Activated CD4-positive, alpha-beta T cell treated with anti-CD3 and anti-CD28 coated beads, Interleukin-2, amount 10 ng/mL, durations not matched to agents 24 days and 14 days (primary cell): ENCODE data around the gene HNRNPC. TPM values are rescaled to one million over a fixed set of nuclear protein-coding genes. Genes with fewer than 3 reads are reported as not detected.

ENCODE experiments used
- DNase-seq: peaks from one replicate; pipeline ENCODE4 v3.0.0; 2022
- H3K27ac Mint-ChIP-seq: one replicate; pipeline ENCODE4 v1.8.0; 2022; ENCODE audit warnings: mild to moderate bottlenecking, mixed read lengths
- H3K27me3 Mint-ChIP-seq: one replicate; pipeline ENCODE4 v1.8.0; 2022; ENCODE audit warnings: mixed read lengths
- H3K36me3 Mint-ChIP-seq: one replicate; pipeline ENCODE4 v1.8.0; 2022; ENCODE audit warnings: low read depth, mild to moderate bottlenecking, mixed read lengths
- H3K4me1 Mint-ChIP-seq: one replicate; pipeline ENCODE4 v1.8.0; 2021; ENCODE audit warnings: mixed read lengths
- H3K4me3 Mint-ChIP-seq: one replicate; pipeline ENCODE4 v1.8.0; 2022; ENCODE audit warnings: mild to moderate bottlenecking, moderate library complexity, mixed read lengths
- H3K9me3 Mint-ChIP-seq: one replicate; pipeline ENCODE4 v1.8.0; 2021; ENCODE audit warnings: mixed read lengths
- intact Hi-C: fragments of 100-400 bp; cut with micrococcal nuclease; formaldehyde crosslinking; loops from one replicate; pipeline ENCODE4 v1.15.1; 2023
- total RNA-seq: library from RNA; stranded (reverse); gene quantifications from 2 replicates; pipeline ENCODE4 v1.2.3, GENCODE V29; 2022

Gene HNRNPC
- total RNA-seq, 1 donor from 2014 or later: 1,009 TPM

DNA sequence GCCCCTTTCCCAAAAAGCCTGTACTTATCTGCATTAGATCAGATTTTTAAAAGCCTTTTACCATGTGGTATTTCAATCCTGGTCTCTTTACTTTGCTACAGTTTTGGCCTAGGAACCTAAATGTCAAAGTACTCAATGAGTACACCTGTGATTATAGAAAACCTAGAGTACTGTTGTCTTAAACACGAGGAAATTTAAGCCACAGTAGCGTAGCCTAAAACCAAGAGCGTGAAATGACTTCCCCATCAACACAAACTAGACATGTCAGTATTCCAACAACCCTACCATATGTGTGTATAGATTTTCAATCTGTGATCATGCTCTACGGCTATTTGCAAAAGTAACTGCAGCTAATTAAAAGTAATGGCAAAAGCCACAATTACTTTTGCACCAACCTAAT is 60.7 kb downstream of the HNRNPC start:
- H3K27me3 Mint-ChIP-seq: no peaks in the 10 kb centered on the region
- peaks cover 90% of the 10 kb centered on the region for H3K36me3 Mint-ChIP-seq
- H3K4me3 Mint-ChIP-seq: no peak overlapping the region
- DNase-seq: no peak
- H3K9me3 Mint-ChIP-seq: no peaks in the 10 kb centered on the region
- intact Hi-C loops: no loop called here
- H3K27ac Mint-ChIP-seq: no peak overlapping the region
- H3K4me1 Mint-ChIP-seq: peaks cover 22% of the 10 kb centered on the region

DNA sequence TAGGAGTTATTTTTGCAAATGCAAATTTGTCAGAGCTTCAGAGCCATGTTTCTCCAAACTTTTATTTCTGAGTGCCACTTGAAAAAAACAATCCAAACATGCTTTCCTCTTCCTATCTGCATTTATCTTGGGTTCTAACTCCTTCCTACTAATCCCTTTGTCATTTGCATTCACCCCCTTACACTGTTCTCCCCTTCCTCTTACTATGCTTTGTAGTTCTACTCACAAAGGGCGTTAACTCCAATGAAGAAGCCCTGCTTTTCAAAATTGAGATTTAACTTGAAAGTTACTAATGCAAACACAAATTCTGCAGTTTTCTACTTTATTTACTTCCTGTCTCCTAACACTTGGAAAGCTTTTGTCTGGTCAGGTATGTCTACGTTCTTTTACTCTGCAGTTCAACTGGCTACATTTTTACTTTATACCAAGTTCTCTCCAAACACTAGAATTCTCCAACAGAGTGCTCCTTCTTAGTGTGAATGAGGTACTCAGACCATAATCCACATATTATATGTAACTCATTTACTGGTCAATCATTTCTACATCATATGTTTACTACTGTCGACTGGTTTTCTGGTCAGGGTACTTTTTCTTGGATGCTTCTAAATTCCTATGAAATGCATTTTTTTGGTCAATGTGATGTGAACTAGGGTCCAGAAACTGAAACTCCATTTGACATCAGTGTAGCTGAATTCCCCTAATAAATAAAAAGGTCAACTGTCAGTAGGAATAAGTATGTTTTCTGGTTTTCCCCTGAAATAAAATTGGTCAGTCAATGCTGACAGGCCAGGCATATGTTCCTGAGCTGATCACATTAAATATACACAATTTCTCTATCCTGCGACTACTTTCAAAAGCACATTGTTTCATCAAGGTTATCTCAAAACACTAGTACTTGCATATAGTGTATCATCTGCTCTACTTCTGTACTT is 62.2 kb downstream of the HNRNPC start:
- peaks cover 21% of the 10 kb centered on the region for H3K4me1 Mint-ChIP-seq
- H3K4me3 Mint-ChIP-seq: no peak overlapping the region
- no peak for DNase-seq
- intact Hi-C loops: no loop called here
- peak overlapping the region; percentile 45 for H3K27ac Mint-ChIP-seq
- no peaks in the 10 kb centered on the region for H3K27me3 Mint-ChIP-seq
- H3K9me3 Mint-ChIP-seq: no peaks in the 10 kb centered on the region
- H3K36me3 Mint-ChIP-seq: peaks cover 92% of the 10 kb centered on the region

DNA sequence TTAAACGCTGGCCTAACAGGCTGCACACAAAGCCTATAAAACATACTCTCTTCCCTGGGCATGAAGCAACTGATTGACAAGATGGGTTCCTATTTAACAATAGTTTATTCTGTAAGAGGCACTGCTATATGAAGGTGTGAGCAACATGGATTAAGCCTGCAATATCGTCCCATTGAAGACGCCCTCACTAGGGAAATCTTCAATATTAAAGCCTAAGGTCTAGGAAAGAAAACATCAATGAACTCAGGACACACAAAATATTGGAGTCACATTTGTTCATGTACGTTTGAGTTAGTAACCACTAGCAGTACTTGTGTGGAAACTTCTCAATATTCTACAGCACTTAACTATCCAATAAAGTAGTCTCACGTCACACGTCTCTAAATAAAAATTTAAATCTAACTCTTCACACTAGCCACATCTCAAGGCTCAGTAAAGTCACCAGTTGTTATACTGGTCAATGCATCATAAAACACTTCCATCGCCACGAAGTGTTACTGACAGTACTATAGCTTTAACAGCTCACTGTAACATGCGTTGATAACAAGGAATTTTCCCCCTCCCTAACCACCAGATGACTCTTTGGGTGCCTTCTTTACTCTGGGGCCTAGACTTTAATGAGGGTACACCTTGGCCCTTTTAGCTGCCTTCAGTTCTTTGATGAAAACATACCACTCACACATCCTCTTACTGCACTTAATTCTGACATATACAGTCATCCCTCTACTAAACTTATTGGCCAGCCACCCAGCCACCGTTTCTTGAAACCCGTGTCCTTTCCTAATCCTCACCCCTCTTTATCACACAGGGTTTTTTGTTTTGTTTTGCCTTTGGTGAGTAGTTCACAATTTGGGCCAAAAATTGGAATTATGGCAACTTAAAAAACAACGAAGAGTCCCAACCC is 63.3 kb downstream of the HNRNPC start:
- H3K4me1 Mint-ChIP-seq: peaks cover 16% of the 10 kb centered on the region
- H3K27ac Mint-ChIP-seq: peak overlapping the region; percentile 50
- peaks cover 82% of the 10 kb centered on the region for H3K36me3 Mint-ChIP-seq
- no peak for DNase-seq
- no peaks in the 10 kb centered on the region for H3K9me3 Mint-ChIP-seq
- intact Hi-C loops: no loop called here
- H3K4me3 Mint-ChIP-seq: no peak overlapping the region
- H3K27me3 Mint-ChIP-seq: no peaks in the 10 kb centered on the region

DNA sequence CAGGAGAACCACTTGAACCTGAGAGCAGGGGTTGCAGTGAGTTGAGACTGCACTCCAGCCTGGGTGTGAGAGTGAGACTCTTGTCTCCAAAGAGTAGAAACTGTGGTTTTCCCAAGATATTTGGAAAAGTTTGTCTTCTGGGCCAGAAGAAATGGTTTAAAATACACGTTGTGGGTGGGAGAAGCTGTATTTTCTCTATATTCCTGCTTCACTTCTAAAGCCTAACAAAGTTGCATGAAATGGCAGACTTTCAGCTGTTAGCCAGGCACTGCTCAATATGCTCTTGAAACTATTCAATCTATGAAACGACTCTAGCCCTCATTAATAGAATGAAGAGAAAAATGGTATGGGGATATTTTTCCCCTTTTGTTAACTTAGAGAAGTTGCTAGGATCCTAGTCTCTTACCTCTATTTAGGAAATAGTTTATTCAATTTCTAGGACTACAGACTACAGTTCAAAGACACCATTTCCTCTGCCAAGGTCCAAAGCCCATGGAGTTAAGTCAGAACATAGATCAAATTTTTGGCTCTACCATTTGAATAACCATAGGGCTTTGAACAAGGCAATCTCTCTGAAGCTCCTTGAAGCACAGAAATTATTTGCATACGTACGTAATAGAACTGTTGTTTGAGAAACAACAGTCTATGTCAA is 64.1 kb downstream of the HNRNPC start:
- Mint-ChIP-seq H3K27ac (no peak overlapping the region), H3K27me3 (no peaks in the 10 kb centered on the region), H3K4me1 (peaks cover 16% of the 10 kb centered on the region), H3K4me3 (no peak overlapping the region), H3K36me3 (peaks cover 78% of the 10 kb centered on the region), H3K9me3 (no peaks in the 10 kb centered on the region)
- intact Hi-C loops: no loop called here
- no peak for DNase-seq

DNA sequence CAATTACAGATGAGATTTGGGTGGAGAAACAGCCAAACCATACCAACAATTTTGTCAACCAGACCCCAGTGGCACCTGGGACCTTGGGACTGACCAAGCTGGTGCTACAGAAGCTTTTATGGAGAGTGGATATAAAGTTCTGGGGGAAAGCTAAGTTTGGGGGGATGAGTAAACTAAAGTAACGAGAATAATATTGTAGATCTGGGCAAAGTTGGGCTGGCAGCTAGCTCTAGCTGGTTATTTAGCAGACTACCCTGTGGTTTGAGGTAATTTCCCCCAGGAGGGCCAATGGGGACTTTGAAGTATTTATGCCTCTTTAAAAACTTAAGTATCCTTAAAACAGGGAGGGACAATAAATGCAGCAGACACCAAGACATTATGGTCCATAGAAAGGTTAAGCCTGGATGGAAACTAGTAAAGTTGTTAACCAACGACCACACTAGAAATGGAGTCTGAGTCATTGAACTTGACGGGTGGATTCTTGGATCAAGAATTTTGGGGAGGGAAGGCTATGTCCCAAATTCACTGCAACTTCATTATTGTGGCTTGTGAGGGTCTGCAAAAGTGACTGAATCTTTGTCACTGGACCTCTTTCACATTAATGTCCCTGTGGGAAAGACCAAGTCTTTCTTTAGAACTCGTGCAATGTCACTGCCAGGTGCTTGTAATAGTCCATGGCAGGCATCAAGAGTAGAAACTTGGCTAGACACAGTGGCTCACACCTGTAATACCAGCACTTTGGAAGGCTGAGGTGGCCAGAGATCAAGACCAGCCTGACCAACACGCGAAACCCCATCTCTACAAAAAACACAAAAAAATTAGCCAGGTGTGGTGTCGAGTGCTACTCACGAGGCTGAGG is 64.8 kb downstream of the HNRNPC start:
- no peak for DNase-seq
- no peaks in the 10 kb centered on the region for H3K27me3 Mint-ChIP-seq
- peaks cover 71% of the 10 kb centered on the region for H3K36me3 Mint-ChIP-seq
- H3K9me3 Mint-ChIP-seq: no peaks in the 10 kb centered on the region
- H3K4me1 Mint-ChIP-seq: peaks cover 16% of the 10 kb centered on the region
- H3K4me3 Mint-ChIP-seq: no peak overlapping the region
- intact Hi-C loops: no loop called here
- H3K27ac Mint-ChIP-seq: no peak overlapping the region

DNA sequence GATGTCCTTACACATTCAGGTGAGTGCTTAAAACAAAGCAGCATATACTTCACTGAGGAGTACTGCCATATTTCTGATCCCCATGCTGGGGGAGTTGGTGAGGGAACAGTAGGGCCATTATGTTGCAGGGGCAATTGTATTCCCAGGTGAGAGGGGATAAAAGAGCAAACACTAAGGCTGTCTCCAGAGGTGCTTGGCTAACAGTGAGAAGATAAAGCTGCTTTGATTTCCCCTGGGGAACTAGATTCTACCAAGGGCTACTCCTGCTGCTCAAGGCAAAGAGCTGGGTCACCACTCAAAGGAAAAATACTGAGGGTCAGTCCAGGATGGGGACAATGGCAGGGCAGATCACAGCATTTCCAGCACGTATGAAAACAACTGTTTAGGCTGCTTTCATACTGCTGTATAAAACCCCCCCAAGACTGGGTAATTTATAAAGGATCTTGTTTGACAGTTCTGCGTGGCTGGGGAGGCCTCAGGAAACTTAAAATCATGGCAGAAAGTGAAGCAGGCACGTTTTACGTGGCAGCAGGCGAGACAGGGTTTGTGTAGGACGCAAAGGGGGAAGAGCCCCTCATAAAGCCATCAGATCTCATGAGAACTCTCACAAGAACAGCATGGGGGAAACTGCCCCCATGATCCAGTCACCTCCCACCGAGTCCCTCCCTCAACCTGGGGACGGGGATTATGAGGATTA is 65.6 kb downstream of the HNRNPC start:
- H3K4me3 Mint-ChIP-seq: no peak overlapping the region
- peaks cover 16% of the 10 kb centered on the region for H3K4me1 Mint-ChIP-seq
- peak; percentile 55 for DNase-seq
- H3K9me3 Mint-ChIP-seq: no peaks in the 10 kb centered on the region
- H3K27me3 Mint-ChIP-seq: no peaks in the 10 kb centered on the region
- intact Hi-C loops: no loop called here
- H3K36me3 Mint-ChIP-seq: peaks cover 64% of the 10 kb centered on the region
- H3K27ac Mint-ChIP-seq: no peak overlapping the region

DNA sequence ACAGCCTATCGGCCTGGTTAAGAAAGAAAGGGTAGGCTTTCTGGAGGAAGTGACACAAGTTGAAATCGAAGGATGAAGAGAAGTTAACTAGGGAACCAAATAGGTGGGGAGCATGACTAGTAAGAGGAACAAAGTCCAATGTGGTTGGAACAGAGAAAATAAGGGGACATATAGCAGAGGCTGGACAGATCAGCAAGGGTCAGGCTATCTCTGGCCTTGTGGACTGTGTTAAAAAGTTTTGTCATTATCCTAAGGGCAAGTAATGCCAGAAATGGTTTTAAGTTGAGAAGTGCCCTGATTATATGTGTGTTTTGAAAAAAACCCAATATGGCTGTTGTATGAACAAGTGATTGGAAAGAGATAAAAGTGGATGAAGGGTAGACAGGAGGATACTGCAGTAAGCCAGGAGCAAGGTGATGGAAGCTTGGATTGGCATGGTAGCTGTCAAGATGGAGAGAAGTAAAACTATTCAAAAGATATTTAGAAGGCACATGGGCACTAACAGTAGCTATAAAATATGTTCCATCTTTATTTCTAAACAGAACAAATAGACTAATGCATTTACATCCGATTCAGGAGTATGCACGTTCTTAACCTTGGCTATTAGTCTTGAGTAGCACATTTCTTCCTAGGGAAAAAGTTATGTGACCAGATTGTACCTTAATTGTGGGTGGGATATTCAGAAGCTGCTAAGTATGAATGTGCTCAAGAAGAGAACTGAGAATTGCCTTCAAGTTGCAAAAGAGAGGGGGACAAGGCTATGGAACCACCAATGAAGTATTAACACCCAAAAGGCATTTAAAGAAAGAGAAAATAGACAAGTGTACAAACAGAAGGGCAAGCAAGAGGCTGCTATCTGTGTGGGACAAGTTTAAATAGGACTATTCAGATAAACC is 66.5 kb downstream of the HNRNPC start:
- peaks cover 55% of the 10 kb centered on the region for H3K36me3 Mint-ChIP-seq
- peak overlapping the region; percentile 12 for H3K27ac Mint-ChIP-seq
- intact Hi-C loops: no loop called here
- H3K9me3 Mint-ChIP-seq: no peaks in the 10 kb centered on the region
- peaks cover 13% of the 10 kb centered on the region for H3K4me1 Mint-ChIP-seq
- no peak overlapping the region for H3K4me3 Mint-ChIP-seq
- no peaks in the 10 kb centered on the region for H3K27me3 Mint-ChIP-seq
- no peak for DNase-seq

DNA sequence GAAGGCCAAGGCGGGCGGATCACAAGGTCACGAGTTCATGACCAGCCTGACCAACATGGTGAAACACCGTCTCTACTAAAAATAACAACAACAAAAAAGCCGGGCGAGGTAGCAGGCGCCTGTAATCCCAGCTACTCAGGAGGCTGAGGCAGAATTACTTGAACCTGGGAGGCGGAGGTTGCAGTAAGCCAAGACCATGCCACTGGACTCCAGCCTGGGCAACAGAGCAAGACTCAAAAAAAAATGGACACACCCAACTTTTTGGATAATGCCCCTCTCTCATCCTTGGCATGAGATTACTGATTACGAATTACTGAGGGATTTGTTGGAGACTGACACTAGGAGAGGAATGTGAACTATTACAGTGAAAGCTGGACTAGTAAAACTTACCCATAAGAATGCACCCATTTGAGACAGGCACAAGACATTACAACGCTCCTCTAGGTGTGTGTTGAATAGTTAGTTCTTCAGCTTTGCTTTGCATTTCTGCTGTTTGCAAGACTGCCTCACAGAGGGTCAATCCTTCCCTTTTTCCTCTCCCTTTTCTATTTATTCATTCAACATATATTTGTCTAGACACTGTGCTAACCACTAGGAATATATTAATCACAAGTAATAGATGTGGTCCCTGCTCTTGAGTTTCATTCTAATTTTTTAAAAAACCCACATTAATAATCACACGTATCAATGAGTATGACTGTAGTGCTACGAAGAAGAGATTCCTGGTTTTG is 67.3 kb downstream of the HNRNPC start:
- Mint-ChIP-seq H3K27me3 (no peaks in the 10 kb centered on the region), H3K4me1 (peaks cover 10% of the 10 kb centered on the region), H3K27ac (no peak overlapping the region), H3K9me3 (no peaks in the 10 kb centered on the region), H3K36me3 (peaks cover 47% of the 10 kb centered on the region), H3K4me3 (no peak overlapping the region)
- peak; percentile 52 for DNase-seq
- intact Hi-C loops: no loop called here

DNA sequence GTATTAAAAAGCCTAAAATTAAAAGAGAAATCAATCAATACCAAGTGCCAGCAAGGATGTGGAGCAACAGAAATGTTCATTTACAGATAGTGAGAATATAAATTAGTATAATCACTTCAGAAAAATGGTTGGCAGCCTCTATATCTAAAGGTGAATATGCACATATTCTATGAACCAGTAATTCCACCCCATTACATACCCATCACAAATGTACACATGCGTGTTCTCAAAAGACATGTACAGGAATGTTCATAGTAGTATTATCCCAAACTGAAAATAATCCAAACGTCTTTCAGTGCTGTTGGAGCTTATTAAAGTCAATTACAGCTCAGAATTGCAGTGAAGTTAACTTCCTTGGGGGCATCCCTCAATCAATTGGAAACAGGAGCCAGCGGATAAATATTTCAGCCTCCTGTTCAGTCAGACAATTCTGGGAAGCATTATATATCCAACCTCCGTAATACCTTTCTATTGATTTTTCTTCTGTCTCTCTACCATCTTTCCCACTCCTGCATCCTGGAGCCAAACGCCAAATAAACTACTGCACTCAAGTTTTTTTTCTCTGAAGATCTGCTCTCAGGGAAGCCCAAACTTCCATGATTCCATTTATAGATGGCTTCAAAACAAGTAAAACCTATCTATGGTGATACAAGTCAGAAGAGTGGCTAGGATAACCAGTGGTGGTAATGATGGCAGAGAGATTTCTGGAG is 68.3 kb downstream of the HNRNPC start:
- DNase-seq: no peak
- Mint-ChIP-seq H3K4me3 (no peak overlapping the region), H3K36me3 (peaks cover 37% of the 10 kb centered on the region), H3K4me1 (peaks cover 6% of the 10 kb centered on the region), H3K9me3 (no peaks in the 10 kb centered on the region), H3K27ac (no peak overlapping the region), H3K27me3 (no peaks in the 10 kb centered on the region)
- intact Hi-C loops: no loop called here

DNA sequence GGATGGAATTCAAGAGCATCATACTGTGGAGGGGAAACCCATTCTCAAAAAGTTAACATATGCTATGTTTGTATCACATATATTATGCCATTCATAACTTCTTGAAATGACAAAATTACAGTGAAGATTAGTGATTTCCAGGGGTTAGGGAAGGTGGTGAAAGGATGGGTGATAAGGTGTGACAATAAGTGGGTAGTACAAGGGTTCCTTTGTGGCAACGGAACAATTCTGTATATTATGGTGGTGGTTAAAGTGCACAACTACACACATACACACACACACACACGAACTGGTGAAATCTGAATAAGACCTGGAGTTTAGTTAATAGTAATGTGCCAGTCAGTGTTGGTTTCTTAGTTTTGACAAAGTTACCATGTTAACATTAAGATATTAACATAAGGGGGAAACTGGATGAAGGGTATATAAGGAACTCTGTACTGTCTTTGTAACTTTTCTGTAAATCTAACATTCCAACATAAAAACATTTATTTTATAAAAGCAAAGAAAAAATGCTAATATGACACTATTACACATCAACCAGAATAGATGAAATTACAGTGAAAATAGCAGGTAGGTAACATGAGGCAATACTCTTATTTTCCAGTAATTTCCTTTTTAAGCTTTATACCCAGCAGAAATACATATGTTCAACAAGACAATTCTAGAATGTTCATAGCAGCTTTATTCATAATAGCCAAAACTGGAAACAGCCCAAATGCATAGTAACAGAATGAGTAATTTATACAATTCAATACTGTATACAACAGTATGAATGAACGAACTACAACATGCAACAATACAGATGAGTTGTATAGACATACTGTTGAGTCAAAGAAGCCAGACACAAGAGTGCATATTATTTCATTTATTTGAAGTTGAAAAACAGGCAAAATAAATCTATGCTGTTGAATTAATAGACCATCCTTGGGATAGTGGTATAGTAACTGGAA is 69.4 kb downstream of the HNRNPC start:
- Mint-ChIP-seq H3K36me3 (peaks cover 28% of the 10 kb centered on the region), H3K27me3 (peaks cover 2% of the 10 kb centered on the region), H3K27ac (no peak overlapping the region), H3K4me3 (no peak overlapping the region), H3K4me1 (peaks cover 6% of the 10 kb centered on the region), H3K9me3 (no peaks in the 10 kb centered on the region)
- no peak for DNase-seq
- intact Hi-C loops: no loop called here
